NCI-H1092 treated with DMSO at 0.1 percent for 48 hours (cell line): ENCODE results near the gene PHAF1.

Source experiments
- DNase-seq: peaks from one replicate; lab custom pipeline; 2025; lab: John Stamatoyannopoulos, UW

PHAF1 gene

DNA sequence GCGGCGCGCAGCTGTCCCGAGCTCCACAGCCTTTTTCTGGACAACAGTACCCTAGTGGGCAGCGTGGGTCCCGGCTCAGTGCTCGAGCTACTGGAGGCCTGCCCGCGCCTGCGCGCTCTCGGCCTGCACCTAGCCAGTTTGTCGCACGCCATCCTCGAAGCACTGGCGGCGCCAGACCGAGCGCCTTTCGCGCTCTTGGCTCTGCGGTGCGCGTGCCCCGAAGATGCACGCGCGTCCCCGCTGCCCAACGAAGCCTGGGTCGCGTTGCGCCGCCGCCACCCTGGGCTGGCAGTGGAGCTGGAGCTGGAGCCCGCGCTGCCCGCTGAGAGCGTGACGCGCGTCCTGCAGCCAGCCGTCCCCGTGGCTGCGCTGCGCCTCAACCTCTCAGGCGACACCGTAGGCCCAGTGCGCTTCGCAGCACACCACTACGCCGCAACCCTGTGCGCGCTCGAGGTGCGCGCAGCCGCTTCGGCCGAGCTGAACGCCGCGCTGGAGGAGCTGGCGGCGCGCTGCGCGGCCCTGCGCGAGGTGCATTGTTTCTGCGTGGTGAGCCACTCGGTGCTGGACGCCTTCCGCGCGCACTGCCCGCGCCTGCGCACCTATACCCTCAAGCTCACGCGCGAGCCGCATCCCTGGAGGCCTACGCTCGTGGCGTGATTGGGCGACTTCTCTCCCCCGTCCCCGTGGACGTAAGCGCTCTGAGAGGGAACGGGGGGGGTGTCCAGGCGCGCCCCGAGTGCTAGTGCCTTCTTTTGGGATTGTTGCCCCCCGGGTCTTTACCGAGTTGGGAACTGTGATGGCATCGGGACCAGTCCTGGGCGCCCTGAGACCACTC, 53.6 kb downstream of the PHAF1 start:
- DNase-seq: peak; percentile 86

DNA sequence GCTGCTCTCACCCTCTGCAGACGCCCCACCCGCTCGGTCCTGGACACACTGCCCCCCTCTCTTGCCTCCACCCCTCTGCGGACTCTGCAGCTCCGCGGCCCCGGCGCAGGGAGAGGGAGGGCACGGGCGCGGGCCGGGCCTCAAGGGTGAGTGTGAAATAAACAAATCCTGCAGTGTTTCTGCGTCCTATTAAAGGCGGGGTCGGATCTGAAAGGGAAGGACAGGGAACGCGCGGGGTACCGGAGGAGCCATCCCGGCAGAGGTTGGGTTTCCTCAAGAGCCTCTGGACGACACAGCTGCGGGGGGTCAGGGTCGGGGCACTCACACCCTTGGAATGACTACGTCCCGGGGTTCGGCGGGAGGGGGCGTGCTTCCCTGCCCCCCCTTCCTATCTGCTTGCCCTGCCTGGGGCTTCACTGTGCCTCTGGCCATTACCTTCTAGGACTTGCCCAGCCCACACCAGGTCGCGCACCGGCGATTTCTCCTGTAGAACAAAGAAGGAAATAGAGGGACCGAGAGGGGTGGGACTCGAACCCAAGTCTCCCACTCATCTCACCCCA, 54.3 kb downstream of the PHAF1 start:
- DNase-seq: peak; percentile 59

DNA sequence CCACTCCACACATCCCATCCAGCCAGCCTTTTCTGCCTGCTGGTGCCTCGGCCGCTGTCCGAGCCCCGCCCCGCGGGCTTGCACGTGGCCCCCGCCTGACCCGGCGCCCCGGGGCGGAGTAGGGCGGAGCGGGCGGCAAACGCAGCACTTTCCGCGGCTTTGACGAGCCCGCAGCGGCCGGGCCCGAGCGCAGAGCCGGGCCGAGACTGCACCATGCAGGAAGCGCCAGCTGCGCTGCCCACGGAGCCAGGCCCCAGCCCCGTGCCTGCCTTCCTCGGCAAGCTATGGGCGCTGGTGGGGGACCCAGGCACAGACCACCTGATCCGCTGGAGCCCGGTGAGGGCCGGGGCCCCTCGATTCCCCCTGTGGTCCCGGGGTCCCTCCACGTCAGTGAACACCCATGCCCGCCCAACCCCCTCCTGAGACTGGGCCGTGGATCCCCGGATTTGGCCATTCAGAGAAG, 54.9 kb downstream of the PHAF1 start, which contains the start of gene HSF4:
HSF4 (plus strand) TSS at position 147 of the 463 bp plus-strand sequence; CDS start at position 214, 67 bp downstream.
- DNase-seq: no peak

GRCh38 chr16:67165121-67166078, 55.7 kb downstream of the PHAF1 start:
- no peak for DNase-seq

DNA sequence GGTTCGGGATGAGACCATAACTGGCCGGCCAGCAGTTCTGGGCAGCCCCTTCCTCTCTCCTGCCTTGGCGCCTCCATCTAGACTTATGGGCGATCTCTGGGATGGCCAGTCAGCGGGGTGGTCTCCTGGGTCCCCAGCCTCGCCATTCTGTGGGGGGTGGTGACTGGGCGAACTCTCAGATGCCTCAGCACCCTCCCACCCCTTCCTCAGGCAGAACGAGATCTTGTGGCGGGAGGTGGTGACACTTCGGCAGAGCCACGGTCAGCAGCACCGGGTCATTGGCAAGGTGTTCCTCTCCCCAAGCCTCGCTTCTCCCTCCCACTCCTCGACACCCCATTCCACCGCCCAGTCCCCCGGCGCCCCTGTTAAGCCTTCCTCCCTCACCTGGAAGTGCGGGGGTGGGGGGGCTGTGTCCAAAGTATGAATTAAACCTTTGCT, 56.4 kb downstream of the PHAF1 start:
- DNase-seq: no peak

GRCh38 chr16:67166598-67167168, 56.9 kb downstream of the PHAF1 start:
- DNase-seq: no peak

GRCh38 chr16:67167588-67167987, 57.8 kb downstream of the PHAF1 start:
- DNase-seq: no peak

DNA sequence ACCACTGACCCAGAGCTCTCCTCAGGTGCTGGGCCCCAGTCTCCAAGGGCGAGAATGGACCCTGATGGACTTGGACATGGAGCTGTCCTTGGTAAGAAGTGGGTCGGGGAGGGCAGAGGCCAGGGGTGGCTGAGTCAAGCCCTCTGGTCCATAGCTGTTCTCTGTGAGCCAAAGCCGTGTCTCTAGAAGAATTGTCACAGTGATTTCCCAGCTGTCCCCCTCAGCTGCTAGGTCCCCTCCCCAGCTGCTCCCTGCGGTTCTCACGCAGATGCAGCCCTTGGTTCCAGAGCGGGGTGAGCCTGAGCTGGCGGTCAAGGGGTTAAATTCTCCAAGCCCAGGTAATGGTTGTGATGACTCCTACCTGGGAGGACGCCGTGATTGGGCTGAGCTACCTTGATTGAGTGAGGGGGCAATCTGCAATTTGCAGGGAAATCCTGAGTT, 59.3 kb downstream of the PHAF1 start:
- no peak for DNase-seq

- no peak for DNase-seq
Observed at GRCh38 chr16:67169642-67170167, 60.0 kb downstream of the PHAF1 start.

DNA sequence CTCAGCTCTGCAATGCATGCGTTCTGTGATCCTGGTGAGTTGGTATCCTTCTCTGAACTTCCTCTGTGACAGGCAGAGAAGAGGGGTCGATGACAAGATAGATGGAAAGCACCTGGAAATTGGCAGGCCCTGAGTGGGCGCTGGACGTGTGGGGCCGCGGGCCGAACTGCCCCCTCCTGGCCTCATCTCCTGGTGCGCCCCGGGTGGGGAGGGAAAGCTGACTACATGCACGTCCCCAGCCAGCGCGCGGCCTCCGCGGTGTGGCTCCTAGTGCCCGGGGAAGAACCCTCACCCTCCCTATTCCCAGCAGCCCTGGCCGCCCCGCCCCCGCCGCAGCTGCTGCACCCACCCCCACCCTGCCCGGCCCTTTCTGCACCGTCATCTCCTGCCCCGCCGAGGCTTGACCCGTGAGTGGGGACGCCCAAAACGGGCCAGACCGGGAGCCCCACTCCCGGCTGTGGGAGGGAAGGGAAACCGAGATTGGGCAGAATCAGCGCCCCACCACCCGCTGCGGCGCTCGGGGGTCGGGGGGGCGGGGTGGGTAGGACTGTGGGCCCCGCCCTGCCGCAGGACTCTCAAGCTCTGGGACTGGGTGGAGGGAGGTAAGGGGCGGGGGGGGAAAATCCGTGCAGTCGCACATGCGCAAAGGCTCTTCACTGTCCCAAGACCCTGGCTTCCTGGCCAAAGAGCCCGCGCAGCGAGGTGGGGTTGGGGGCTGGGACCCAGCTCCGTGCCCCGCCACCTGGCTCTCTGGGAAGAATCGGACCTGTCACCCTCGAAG, 60.6 kb downstream of the PHAF1 start, which contains the start of gene NOL3:
NOL3 (plus strand) TSS at position 371 of the 781 bp plus-strand sequence.
- no peak for DNase-seq

DNA sequence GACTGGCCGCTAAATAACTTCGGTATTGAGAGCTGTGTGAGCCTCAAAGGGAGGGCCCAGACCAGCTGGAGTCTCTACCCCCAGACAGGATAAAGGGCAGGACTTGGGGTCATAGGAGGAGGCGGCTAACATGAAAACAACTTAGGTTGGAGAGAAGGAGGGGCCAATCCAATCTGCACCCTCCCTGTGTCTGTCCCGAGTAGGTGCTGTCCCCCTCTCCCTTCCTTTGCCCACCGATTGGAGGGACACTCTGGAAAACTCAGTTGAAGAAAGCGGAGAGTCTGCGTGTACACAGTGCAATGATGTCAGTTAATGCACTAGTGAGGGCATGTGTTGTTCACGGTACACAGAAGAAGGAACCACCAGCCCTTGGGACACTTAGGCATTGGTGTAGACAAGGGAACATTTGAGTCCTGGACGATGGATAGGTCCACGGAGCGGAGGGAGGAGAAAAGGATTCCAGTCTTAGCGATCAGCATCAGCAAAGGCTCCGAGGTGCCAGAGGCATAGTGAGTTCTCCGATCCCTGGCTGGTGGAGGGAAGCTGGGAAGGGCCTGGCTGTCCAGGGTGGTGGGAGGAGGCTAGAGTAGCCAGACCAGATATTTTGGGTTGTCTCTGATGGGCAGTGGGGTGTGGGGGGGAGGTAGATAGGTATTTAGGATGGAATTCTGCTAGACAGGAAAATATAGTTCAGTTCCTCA, 61.4 kb downstream of the PHAF1 start:
- DNase-seq: no peak

- DNase-seq: no peak
Observed at GRCh38 chr16:67173323-67173722, 63.6 kb downstream of the PHAF1 start.

DNA sequence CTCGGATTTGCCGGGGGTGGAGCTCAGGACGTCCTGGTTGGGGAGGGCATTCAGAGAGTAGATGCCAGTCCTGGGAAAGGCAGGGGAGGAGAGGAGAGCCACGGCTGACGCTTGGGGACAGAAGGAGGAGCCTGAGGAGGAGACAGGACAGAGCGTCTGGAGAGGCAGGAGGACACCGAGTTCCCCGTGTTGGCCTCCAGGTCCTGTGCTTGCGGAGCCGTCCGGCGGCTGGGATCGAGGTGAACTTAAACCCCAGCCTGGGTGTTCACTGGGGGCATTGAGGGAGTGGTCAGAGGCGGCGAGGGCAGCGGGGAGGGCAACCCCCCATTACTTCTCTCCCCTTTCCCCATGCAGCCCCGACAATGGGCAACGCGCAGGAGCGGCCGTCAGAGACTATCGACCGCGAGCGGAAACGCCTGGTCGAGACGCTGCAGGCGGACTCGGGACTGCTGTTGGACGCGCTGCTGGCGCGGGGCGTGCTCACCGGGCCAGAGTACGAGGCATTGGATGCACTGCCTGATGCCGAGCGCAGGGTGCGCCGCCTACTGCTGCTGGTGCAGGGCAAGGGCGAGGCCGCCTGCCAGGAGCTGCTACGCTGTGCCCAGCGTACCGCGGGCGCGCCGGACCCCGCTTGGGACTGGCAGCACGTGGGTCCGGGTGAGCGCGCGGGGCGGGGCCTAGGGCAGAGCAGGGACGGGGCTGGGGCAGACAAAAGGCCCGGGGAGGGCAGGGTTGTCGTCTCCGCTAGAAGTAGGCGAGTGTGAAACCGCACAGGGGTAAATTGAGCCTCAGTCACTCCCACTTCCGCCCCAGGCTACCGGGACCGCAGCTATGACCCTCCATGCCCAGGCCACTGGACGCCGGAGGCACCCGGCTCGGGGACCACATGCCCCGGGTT, 64.3 kb downstream of the PHAF1 start:
- DNase-seq: peak; percentile 66

DNA sequence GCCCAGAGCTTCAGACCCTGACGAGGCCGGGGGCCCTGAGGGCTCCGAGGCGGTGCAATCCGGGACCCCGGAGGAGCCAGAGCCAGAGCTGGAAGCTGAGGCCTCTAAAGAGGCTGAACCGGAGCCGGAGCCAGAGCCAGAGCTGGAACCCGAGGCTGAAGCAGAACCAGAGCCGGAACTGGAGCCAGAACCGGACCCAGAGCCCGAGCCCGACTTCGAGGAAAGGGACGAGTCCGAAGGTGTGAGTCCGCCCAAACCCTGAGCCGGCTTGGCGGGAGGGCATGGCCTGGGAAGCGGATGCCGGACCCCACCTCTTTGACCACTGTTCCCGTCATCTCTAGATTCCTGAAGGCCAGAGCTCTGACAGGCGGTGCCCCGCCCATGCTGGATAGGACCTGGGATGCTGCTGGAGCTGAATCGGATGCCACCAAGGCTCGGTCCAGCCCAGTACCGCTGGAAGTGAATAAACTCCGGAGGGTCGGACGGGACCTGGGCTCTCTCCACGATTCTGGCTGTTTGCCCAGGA, 65.0 kb downstream of the PHAF1 start:
- no peak for DNase-seq

- no peak for DNase-seq
Observed at GRCh38 chr16:67176662-67177061, 66.9 kb downstream of the PHAF1 start.

GRCh38 chr16:67177743-67178699, 68.3 kb downstream of the PHAF1 start:
- DNase-seq: peak; percentile 47

GRCh38 chr16:67179421-67180080, 69.8 kb downstream of the PHAF1 start:
- DNase-seq: no peak
